NCI-H1436 treated with DMSO at 0.1 percent for 48 hours (cell line): ENCODE data around the gene SLC39A11.

ENCODE experiments used
- DNase-seq: peaks from one replicate; lab custom pipeline; 2025; lab: John Stamatoyannopoulos, UW

SLC39A11 gene

DNA sequence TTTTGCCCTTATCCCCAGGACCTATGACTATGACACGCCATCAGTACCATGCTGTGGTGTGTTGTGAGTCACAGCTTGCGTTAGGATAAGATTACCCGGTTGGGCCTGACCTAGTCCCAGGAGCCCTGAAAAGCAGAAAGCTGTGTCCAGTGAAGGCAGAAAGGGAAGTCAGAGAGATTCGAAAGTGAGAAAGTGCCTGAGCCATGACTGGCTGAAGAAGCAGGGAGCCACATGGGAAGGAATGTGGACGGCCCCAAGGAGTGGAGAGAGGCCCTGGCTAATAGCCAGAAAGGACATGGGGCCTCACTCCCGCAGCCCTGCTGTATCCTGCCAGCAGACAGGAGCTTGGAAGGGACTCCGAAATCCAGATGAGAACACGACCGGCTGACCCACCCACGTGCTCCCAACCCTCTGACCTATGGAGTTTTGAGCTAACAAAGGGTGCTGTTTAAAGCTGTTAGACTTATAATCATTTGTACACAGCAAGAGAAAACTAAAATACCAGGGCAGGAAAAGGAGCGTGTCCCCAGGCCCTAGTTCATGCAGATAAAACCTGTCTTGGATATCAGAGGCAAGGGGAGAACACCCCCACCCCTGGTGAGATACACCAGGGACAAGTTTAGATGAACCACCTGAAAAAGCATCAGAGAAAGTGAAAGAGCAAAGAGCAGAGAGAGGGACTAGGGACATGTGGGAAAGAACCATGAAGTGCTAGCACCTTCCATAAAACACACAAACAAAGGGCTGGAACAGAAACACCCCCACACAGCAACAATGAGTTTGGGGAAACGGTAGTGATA, 115.3 kb downstream of the SLC39A11 start:
- no peak for DNase-seq

DNA sequence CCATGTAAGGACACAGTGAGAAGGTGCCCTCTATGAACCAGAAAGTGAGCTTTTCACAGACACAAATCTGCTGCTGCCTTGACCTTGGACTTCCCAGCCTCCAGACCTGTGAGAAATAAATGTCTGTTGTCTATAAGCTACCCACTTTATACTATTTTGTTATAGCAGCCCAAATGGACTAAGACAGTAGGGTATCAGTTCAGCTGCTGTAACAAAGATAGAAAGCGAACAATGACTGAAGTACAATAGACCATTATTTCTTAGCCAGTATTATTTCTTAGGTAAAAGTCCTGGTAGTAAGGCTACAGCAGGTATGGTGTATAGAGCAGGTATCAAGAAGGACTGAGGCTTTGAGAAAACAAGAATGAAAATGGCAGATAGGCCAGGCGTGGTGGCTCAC, 117.0 kb downstream of the SLC39A11 start:
- DNase-seq, result no peak

DNA sequence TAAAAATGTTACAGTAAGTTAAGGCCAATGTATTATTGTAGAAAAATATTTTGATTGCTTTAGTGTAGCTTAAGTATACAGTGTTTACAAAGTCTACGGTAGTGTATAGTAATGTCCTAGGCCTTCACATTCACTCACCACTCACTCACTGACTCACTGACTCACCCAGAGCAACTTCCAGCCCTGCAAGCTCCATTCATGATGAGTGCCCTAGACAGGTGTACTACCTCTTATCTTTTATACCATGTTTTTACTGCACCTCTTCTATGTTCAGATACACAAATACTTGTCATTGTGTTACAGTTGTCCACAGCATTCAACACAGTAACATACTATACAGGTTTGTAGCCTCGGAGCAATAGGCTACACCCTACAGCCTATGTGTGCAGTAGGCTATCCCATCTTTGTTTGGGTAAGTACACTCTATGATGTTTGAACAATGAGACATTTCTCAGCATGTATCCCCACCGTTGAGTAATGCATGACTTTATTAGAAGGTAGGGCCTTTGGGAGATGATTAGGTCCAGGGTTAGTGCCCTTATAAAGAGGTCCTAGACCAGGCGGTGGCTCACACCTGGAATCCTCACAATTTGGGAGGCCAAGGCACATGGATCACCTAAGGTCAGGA, 117.8 kb downstream of the SLC39A11 start:
- DNase-seq, result no peak

DNA sequence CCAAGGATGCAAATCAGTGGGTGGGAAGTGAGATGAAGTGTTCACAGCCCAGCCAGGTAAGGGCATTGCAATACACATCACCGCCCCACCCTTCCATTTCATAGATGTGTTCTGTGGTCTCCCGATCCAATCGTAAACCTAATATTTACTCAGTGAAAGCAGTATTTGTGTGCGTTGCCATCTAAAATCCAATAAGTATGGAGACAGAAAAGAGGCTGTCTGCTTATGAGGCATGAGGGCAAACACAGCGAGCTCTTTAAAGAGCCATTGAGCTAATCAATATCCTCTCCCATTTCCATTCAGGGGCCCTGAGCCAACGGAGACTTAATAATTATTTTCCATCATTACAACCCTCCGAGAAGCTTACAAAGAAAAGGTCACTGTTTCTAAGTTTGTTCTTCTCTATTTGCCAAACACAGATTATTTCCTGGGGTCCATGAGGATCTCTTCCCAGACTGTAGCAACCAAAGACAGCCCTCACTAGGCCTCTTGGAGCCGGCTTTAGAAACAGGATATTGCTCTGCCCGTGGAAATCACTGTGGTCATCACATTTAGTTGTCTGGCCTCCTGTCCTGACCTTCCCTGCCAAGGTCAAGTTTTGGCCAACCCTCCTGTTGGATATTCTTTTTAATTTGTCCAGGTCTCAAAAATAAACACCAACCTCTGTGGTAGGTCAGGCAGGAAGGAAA, 120.1 kb downstream of the SLC39A11 start:
- no peak for DNase-seq

DNA sequence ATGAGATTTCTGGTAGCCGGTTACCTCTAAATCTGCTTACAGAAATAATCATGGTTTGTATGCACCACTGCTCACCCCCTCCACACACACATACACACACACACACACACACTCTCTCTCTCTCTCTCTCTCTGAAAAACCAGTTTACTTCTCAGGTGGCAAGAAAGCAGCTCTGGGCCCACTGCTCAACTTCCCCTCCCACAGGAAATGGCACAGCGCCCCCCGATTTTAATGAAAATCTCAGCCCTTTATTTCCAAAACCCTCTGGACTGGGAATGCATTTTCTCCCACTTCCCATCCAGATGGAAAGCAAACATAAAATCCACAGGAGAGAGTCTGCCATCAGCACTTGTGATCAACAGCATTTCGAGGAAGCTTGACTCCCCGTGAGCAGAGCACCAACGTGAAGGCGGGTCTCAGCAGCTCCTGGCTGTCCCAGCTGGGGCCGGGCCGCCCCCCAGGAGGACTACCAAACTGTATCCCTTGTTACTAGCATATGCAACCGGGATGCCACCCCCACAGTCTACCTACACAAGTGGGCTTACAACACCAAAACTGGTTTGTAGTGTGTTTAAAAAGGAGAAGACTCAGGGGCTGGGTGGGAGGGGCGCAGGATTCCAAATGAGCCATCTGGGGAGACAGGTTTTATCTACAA, 121.1 kb downstream of the SLC39A11 start:
- DNase-seq, result no peak

DNA sequence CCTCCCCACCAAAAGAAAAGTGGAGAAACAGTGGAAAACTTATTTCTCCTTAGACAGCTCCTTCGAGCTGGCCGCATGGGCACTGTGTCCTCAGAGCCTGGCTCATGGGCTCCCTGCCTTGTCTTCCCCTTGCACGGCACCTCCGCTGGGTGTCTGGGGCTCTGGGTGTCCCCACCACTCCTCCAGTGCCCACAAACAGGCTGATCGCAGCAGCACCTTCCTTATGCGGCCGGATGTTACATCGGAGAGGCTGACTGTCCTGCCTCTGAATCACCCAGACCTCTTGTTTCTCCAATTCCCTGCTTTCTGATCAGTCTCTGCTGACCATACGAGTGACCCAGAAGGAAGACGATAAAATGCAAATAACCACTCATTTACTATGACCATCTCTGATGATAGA, 121.7 kb downstream of the SLC39A11 start:
- no peak for DNase-seq

DNA sequence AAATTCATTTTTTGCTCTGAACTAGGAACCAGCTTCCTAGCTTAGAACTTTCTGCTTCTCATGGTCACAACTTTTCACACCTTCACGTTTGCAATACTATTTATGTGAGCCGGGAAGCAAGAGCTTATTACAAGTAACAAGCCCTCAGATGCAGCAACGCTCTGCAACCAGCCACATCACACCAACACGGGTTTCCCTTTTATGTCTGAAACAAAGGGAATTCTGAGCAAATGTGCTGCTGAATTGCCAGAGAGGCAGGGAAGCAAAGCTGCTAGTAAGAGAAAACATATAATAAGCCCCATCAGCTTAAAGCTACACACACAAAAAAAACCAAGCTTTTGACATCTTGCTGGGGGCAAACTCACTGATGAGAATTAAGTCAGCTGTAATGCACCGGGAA, 122.2 kb downstream of the SLC39A11 start:
- no peak for DNase-seq

DNA sequence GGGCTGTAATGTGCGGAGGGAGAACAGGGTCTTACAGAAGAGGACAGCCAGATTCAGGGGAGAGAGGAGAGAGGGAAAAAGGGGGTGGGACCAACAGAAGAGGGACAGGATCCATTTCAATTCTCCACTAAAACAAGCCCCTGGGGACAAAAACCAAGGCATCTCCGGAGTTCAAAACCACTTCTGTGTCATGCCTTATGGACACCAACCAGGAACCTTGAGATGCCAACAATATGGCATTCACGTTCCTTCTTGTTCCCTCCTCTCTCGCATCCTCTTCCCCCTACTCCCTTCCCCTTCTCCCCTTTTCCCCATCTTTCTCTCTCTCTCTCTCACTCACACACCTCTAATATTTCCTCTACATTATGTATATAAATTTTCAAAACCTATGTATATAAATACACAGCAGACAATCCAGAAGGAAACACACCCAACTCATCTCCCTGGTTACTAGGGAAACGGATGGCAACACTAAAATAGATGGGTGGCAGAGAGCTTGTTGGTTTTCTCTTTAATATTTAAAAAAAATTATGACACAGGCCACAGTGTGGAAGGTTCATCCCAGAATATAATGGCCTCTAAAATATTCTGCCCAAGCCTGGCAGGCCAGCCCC, 123.1 kb downstream of the SLC39A11 start:
- no peak for DNase-seq

DNA sequence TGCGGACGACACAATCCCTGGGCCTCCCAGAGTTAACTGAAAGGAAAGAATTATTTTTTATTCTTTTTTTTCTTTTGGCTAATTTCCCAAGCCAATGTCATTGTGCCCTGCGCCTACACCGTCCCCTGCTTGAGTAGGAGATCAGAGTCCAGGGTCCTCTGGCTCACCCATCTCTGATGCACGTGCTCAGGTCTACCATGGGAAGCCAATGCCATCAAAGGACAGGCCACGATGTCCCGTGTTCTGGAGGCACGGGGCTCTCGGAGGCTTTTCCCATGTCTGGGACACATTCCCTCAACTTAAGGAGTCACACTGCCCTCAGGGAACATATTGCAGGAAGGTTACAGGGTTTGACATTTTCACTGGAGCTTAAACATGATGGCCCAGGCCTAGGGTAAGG, 123.7 kb downstream of the SLC39A11 start:
- no peak for DNase-seq

DNA sequence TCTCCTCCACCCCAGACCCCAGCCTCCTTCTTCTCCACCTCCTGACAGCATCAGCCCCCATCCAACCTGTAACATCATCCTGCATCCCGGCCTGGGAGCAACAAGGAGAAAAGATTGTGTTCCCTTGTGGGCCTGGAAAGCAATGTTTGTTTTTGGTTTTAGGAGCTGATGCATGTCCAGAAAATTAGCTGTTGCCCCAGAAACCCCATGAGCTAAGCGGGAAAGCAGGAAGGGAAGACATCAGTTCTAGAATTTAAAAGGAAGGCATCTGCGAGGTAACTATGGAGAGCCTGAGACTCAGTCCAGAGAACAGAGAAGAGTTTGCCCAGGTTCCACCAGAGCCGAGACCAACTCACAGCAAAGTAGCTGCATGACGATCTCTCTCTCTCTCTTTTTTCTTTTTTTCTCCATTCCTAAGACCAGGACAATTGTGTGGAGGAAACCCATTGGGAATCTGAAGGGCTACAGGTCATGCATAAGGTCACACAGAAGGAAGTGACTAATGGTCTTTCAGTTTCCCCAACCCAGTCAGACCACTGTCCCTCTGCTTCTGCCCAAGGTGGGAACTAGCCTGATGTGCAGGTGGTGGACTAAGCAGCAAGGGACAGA, 124.4 kb downstream of the SLC39A11 start:
- DNase-seq, result no peak

DNA sequence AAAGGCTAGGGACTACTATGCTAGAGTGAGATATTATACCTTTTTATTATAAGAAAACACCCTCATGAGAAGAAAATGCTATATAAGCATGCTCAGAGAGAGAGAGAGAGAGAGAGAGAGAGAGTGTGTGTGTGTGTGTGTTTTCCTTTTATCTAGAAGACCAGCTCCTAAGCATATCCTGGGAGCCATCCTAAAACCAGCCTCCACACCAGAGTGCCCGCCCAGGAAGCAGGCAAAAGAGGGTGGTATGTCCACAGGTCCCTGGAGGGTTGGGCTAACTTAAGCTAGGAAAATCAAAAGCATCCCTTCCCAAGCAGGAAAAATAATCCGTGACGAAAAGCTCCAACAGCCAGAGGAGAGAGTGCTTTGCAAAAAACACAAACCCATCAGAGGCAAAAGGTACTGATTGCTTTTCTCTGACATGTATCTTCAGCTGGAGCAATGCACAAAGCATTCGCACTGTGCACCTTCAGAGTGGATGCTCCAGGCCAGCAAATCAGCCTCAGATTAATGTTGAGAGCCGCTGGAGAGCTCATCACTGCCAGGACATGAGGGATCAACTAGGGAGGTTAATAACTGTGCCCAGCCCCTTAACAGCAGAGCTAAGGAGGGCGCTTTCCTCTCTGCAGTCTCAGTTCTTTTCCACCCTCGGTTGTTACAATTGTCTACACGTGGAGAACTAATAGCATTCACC, 125.1 kb downstream of the SLC39A11 start:
- no peak for DNase-seq

DNA sequence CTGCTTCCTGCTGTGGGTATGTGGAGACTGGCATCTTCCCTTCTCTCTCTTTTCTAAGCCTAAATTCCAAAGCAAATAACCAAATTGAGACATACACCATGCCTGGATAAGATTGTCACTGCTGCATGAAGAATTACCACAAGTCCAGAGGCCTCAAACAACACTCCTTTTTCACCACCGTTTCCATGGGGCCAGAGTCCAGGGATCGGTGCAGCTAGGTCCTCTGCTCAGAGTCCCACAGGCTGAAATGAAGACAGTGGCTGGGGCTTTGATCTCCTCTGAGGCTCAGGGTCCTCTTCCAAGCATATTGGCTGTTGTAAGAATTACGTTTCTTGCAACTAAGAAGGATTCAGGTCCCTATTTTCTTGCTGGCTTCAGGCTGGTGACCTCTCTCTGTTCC, 130.4 kb downstream of the SLC39A11 start:
- no peak for DNase-seq

DNA sequence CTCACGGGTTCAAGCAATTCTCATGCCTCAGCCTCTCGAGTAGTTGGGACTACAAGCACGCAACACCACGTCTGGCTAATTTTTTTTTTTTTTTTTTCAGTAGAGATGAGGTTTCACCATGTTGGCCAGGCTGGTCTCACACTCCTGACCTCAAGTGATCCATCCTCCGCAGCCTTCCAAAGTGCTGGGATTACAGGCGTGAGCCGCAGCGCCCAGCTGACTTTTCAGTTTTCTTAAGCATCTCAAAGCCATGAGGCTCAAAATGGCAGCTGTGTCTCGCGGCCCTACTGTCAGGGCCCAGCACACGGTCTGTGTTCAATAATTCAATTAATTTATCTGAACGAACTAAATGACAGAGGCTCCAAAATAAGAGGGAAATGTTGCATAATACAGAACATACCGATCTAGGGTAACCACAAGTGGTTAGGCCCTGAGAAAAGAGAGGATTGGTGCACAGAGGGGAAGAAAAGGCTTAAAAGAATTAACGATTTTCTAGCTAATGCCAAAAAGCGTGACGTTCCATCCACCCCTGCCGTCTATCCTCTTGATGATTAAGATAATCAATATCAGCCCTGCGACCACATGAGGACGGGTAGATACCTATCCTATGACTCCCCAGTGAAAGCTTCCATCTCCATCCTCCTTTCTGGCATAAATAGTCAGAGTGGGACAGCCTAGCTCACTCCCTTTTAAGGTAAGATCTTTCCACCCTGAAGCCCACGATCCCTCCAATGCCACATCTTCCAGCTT, 136.9 kb downstream of the SLC39A11 start:
- DNase-seq, result no peak

DNA sequence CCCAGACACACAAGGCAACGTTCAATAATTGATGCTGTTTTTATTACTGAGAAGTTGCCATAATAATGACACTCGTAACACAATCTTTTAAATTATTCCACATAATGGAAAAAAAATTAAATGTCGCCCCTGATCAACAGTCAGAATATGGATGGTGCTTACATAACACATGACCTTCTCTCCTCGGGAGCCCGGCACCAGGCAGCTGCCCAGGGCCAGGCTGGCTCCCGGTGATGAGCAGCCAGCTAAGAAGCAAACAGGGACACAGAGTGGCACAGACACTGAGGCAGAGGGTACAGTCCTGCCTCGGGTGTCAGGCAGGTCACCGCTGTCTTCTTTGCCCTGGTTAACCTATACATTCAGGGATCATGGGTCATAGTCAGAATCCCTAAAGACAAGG, 137.9 kb downstream of the SLC39A11 start:
- no peak for DNase-seq

DNA sequence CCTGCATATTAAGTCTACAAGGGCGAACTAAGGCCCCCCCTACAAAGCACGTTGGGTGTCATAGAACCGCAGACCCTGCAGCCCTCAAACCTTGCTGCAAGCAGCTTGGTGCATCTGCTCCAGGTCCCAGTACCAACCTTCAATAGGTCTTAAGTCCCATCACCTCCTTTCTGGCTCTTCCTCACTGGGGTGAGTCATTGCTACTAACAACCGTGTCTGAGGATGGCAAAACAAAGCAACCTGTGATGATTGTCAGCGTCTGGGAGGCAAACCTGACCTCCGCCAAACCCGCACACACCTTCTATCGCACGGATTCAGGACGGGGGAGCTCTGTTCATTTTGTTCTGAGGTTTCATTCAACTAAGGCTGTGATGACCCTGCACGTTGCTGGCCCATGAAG, 138.9 kb downstream of the SLC39A11 start:
- DNase-seq, result no peak

DNA sequence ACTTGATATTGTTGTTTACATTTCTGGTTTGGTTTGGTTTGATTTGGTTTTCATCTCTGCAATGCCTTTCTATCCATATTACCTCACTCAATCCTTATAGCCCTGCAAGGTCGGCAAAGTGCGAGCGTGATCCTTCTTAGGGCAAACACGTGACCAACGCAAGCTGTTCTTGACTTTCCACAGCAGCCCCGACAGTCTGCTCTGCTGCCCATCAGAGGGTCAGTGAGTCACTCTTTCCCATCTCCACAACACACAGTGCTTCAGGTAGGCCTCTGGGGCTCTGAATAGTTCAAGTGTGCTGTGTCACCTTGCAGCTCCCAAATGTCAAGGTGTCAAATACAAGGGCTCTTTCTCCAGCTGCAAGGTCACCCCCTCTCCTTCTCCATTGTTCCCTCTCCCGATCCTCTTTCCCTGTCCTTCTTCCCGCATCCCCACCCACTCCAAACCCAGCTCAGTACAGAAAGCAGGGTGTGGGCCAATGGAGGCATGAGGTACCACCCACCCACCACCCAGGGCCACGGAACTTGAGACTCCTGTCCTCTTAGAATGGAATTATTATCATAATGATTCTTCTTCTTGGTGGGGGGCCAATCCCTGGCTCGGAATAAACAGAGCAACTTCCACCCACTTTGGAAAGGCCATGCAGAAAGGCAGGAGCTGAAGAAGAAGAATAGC, 139.7 kb downstream of the SLC39A11 start:
- DNase-seq, result no peak

DNA sequence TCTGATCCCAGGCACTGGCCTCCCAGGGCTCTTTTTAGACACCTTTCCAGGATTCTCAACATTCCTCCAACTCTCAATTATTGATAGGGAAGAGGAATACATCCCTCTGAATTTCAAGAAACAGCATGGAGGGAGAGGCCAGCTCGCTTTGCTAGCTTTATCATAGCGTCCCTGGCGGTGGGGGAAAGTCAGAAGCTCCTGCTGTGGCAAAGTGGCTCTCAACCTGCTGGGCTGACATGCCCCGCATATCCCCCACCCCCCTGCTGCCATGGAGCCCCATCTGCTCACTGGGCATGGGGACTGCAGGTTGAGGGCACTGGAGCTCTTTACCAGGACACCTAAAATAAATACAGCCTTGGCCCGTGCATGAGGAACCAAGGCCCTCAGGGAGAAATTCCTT, 140.3 kb downstream of the SLC39A11 start:
- DNase-seq, result no peak

DNA sequence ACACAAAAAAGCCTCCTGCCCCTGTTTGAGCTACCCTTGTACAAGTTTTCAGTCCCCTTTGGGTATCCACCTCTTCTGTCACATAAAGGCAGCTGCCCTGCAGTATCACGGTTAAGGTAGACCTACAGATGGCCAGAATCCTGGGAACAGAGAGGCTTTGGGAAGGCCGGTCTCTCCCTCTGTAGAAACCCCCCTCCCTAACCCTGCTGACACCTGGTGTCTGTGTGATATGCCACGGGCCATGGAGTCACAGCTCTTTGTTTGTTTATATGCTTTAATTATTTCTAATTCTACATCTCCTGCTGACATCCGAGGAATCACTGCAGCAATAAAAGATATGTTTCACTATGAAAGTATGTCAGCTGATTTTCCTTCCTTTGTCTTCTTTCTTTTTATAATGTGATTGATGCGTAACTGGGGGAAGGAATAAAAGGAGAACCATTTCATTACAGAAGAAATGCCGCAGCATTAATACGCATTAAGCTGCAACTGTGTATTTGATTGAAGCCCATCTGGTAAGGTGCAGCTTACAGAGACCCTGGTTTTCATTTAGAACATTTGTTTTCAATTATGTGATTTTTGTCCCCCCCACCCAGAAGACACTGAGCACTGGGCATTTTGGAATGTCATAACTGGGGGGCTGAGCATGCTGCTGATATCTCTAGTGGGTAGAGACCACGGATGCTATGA, 142.1 kb downstream of the SLC39A11 start:
- no peak for DNase-seq

DNA sequence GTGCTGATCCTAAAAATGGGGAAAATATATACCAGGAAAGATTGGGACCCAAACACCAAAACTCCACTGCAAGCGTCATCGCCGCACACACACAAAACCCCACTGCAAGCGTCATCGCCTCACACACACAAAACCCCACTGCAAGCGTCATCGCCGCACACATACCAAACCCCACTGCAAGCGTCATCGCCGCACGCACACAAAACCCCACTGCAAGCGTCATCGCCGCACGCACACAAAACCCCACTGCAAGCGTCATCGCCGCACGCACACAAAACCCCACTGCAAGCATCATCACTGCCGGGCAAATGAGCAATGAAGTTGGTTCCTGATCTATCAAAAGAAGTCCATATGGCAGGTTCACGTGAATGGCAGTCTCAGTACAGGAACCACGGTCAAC, 144.4 kb downstream of the SLC39A11 start:
- DNase-seq, result no peak
